Lower leg skin (tissue), 3 donors: Measurements from ENCODE around the gene DZIP1.

Experiments used
- CTCF ChIP-seq, 3 donors: fragments of 450-650 bp; IDR thresholded peaks; one replicate each; pipeline ENCODE4 v1.5.1; 2016; ENCODE audit warnings: antibody characterized with exemption in 3 of 3, mild to moderate bottlenecking in 3 of 3, moderate library complexity in 2 of 3
- POLR2A ChIP-seq, 2 donors: fragments of 450-650 bp; IDR thresholded peaks; one replicate each; pipeline ENCODE4 v1.6.1; 2016 to 2017; ENCODE audit warnings: antibody characterized with exemption in 2 of 2, mild to moderate bottlenecking in 1 of 2, moderate library complexity in 1 of 2

GRCh38 chr13:95601906-95602305, 42.6 kb downstream of the DZIP1 start:
- TF ChIP-seq CTCF (IDR thresholded peaks at IDR 0.05) = no peak
- no peak for TF ChIP-seq POLR2A (IDR thresholded peaks at IDR 0.05)
